Endothelial cell (in vitro differentiated cells): ENCODE results near the gene FMN1. TPM values are rescaled to one million over a fixed set of nuclear protein-coding genes. Genes with fewer than 3 reads are reported as not detected.

Experiments used
- DNase-seq: peaks from one replicate; pipeline ENCODE4 v3.0.0; 2021; ENCODE audit warnings: low spot score
- H3K27ac Mint-ChIP-seq: one replicate; pipeline ENCODE4 v1.8.0; 2021; ENCODE audit warnings: mixed read lengths, inconsistent platforms; ENCODE audit not compliant: unreplicated experiment
- H3K27me3 Mint-ChIP-seq: one replicate; pipeline ENCODE4 v1.8.0; 2021; ENCODE audit warnings: mild to moderate bottlenecking, moderate library complexity, mixed read lengths, inconsistent platforms; ENCODE audit not compliant: unreplicated experiment
- H3K36me3 Mint-ChIP-seq: one replicate; pipeline ENCODE4 v1.8.0; 2021; ENCODE audit warnings: mild to moderate bottlenecking, low read depth, mixed read lengths, inconsistent platforms; ENCODE audit not compliant: unreplicated experiment
- H3K4me1 Mint-ChIP-seq: one replicate; pipeline ENCODE4 v1.8.0; 2021; ENCODE audit warnings: mild to moderate bottlenecking, mixed read lengths, inconsistent platforms; ENCODE audit not compliant: unreplicated experiment
- H3K4me3 Mint-ChIP-seq: one replicate; pipeline ENCODE4 v1.8.0; 2021; ENCODE audit warnings: mild to moderate bottlenecking, mixed read lengths, inconsistent platforms; ENCODE audit not compliant: unreplicated experiment
- H3K9me3 Mint-ChIP-seq: one replicate; pipeline ENCODE4 v1.8.0; 2021; ENCODE audit warnings: mixed read lengths, inconsistent platforms; ENCODE audit not compliant: unreplicated experiment
- total RNA-seq: library from RNA; stranded (reverse); fragmentation: NEBNext Ultra II Directional; extraction: Animal tissue kit (Norgen Biotek cat#: 25700); gene quantifications from one replicate; pipeline ENCODE4 v1.2.1, GENCODE V29; 2021; ENCODE audit not compliant: unreplicated experiment
- TF ChIP-seq, protein P1 (sequence below): fragments of 200-600 bp; sonication (generic); IDR thresholded peaks from one replicate; pipeline ENCODE4 v1.5.0; 2021; ENCODE audit warnings: antibody characterized with exemption; ENCODE audit not compliant: unreplicated experiment

The FMN1 gene
- total RNA-seq, 1 donor from 2014 or later, result 1.3 TPM

DNA sequence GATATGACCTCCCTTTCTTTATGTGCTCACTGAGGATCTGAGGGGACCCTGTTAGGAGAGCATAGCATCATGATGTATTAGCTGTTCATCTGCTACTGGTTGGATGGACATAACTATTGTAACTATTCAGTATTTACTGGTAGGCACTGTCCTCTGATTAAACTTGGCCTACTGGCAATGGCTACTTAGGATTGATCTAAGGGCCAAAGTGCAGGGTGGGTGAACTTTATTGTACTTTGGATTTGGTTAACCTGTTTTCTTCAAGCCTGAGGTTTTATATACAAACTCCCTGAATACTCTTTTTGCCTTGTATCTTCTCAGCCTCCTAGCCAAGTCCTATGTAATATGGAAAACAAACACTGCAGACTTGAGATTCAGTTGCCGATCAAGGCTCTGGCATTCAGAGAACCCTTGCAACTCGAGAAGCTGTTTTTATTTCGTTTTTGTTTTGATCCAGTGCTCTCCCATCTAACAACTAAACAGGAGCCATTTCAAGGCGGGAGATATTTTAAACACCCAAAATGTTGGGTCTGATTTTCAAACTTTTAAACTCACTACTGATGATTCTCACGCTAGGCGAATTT is 461.8 kb downstream of the FMN1 start:
- TF ChIP-seq, protein P1, sequence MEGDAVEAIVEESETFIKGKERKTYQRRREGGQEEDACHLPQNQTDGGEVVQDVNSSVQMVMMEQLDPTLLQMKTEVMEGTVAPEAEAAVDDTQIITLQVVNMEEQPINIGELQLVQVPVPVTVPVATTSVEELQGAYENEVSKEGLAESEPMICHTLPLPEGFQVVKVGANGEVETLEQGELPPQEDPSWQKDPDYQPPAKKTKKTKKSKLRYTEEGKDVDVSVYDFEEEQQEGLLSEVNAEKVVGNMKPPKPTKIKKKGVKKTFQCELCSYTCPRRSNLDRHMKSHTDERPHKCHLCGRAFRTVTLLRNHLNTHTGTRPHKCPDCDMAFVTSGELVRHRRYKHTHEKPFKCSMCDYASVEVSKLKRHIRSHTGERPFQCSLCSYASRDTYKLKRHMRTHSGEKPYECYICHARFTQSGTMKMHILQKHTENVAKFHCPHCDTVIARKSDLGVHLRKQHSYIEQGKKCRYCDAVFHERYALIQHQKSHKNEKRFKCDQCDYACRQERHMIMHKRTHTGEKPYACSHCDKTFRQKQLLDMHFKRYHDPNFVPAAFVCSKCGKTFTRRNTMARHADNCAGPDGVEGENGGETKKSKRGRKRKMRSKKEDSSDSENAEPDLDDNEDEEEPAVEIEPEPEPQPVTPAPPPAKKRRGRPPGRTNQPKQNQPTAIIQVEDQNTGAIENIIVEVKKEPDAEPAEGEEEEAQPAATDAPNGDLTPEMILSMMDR, result no peak
- H3K9me3 Mint-ChIP-seq, result no peaks in the 10 kb centered on the region
- DNase-seq, result no peak
- H3K36me3 Mint-ChIP-seq, result no peaks in the 10 kb centered on the region
- no peak overlapping the region for H3K4me3 Mint-ChIP-seq
- no peaks in the 10 kb centered on the region for H3K4me1 Mint-ChIP-seq
- no peak overlapping the region for H3K27ac Mint-ChIP-seq
- peaks cover 4% of the 10 kb centered on the region for H3K27me3 Mint-ChIP-seq

DNA sequence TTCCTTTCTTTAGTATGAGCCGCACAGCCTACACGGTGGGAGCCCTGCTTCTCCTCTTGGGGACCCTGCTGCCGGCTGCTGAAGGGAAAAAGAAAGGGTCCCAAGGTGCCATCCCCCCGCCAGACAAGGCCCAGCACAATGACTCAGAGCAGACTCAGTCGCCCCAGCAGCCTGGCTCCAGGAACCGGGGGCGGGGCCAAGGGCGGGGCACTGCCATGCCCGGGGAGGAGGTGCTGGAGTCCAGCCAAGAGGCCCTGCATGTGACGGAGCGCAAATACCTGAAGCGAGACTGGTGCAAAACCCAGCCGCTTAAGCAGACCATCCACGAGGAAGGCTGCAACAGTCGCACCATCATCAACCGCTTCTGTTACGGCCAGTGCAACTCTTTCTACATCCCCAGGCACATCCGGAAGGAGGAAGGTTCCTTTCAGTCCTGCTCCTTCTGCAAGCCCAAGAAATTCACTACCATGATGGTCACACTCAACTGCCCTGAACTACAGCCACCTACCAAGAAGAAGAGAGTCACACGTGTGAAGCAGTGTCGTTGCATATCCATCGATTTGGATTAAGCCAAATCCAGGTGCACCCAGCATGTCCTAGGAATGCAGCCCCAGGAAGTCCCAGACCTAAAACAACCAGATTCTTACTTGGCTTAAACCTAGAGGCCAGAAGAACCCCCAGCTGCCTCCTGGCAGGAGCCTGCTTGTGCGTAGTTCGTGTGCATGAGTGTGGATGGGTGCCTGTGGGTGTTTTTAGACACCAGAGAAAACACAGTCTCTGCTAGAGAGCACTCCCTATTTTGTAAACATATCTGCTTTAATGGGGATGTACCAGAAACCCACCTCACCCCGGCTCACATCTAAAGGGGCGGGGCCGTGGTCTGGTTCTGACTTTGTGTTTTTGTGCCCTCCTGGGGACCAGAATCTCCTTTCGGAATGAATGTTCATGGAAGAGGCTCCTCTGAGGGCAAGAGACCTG is 463.5 kb downstream of the FMN1 start:
- H3K9me3 Mint-ChIP-seq, result no peaks in the 10 kb centered on the region
- no peak overlapping the region for H3K27ac Mint-ChIP-seq
- H3K36me3 Mint-ChIP-seq, result no peaks in the 10 kb centered on the region
- peaks cover 2% of the 10 kb centered on the region for H3K27me3 Mint-ChIP-seq
- TF ChIP-seq, protein P1, result no peak
- no peaks in the 10 kb centered on the region for H3K4me1 Mint-ChIP-seq
- H3K4me3 Mint-ChIP-seq, result no peak overlapping the region
- DNase-seq, result peak; percentile 14

DNA sequence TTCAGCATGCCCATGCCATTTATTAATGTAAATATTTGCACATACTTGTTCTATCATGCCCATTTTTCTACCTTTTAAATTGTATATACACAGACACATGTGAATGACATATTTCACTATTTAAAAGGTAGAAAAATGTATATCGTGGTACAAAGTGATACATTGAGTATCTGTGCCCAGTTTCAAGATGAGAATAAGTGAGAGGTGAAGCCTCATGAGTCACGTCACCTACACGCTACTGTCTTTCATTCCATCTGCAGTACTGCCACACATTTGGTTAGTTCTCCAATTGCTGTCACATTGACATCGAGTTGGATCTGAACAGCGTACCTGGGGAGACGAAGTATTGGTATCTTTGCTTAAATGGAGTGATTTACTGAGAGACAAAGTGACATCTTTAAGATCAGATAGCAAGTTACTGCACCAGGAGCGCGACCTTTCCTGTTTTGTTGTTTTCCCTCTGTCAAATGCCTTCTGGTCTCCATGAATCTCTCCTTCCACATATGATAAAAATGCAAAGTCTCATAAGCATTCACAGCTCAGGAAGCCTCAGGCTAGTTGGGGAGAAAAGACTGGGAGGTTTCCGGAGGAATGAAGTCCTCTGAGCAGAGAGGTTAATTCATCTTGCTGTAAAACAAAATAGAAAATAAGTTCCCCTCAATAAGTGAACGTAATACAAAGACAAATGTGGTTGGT is 464.7 kb downstream of the FMN1 start:
- peaks cover 2% of the 10 kb centered on the region for H3K27me3 Mint-ChIP-seq
- no peaks in the 10 kb centered on the region for H3K36me3 Mint-ChIP-seq
- no peaks in the 10 kb centered on the region for H3K9me3 Mint-ChIP-seq
- H3K4me1 Mint-ChIP-seq, result no peaks in the 10 kb centered on the region
- H3K4me3 Mint-ChIP-seq, result no peak overlapping the region
- TF ChIP-seq, protein P1, result no peak
- H3K27ac Mint-ChIP-seq, result no peak overlapping the region
- DNase-seq, result no peak

DNA sequence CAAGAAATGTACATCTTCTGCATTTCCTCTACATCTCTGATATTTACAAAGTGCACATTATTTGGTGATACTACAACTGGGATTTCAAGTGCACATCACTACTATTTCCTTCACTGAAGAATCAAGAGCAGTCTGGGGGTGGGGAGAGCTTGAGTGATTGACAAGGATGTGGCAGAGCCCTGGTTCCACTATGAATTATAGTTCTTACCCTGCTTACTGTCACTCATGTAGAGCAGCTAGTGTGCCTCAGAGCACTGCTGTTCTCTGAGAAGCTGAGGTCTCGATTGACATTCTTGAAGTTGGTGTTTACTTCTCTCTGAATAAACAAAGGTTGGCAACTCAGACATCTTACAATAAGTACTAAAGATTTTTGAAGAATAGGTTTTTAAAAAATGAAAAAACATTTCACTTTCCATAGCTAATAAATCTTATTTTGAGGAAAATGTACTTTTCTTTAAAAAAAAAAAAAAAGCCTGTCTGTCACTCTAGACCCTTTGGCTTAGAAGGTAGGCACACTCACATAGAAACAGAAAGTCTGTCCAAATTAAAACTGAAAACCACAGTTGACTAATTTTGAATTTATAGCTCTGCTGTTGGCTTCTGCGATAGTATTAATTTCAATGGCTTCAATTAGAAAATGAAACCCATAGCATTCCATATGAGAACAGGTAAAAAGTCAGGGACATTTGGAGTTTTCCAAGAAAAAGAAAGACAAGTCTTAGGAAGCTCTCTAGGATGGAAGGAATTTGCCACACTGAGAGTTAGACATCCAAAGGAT is 471.2 kb downstream of the FMN1 start:
- no peaks in the 10 kb centered on the region for H3K9me3 Mint-ChIP-seq
- H3K27me3 Mint-ChIP-seq, result peaks cover 7% of the 10 kb centered on the region
- TF ChIP-seq, protein P1, result no peak
- H3K4me1 Mint-ChIP-seq, result peaks cover 4% of the 10 kb centered on the region
- no peak overlapping the region for H3K4me3 Mint-ChIP-seq
- H3K27ac Mint-ChIP-seq, result no peak overlapping the region
- DNase-seq, result no peak
- H3K36me3 Mint-ChIP-seq, result peaks cover 5% of the 10 kb centered on the region
